Left cardiac atrium (tissue), 4 donors: Measurements from ENCODE around the gene BATF. TPM values are rescaled to one million over a fixed set of nuclear protein-coding genes. Genes with fewer than 3 reads are reported as not detected.

Source experiments
- ATAC-seq, 2 donors: fragments of 200-7000 bp; cut with Tn5 transposase; one replicate each; pipeline ENCODE4 v1.9.1; 2020; ENCODE audit warnings: mild to moderate bottlenecking in 2 of 2, moderate library complexity in 2 of 2
- DNase-seq: peaks from one replicate; pipeline ENCODE4 v3.0.0-alpha.2; 2020
- intact Hi-C, 2 donors: fragments of 100-400 bp; cut with DNase I; formaldehyde crosslinking; loops; one replicate each; pipeline versions ENCODE4 v1.14.1 to v1.15.1; 2022 to 2023
- total RNA-seq, 2 donors: library from RNA; stranded (reverse); fragmentation: NEBNext Ultra II Directional; extraction: Animal tissue kit (Norgen Biotek cat#: 25700); gene quantifications; one replicate each; pipeline ENCODE4 v1.2.1, GENCODE V29; 2021
- donor health status: DM: no; HTN: yes; CAD: no.
- donor health status: DM: no; HTN: yes; CAD: no; lungs with severe emphysema.
- donor health status: DM: yes; HTN: yes; CAD: no.
- donor health status: Dilated cardiomyopathy.

Gene BATF
- total RNA-seq, 2 donors from 2014 or later: 1.8 to 2.3 TPM

DNA sequence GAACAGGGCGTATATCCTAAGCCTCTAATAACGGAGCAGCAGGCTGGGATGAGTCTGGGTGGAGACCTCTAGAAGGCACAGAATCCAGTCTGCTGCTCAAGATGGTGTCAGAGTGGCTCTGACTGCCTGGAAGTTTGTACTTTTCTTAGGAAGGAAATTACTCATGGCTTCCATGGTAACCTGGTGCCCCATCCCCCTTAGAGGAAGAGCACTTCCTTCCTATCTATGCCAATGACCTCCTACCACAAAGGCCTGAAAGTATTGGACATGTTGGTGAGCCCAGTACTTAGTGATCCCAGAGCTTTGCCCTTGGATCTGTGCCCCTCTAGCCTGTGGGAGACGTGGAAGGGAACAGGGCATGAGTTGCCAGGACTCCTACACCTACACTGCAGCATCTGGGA lies 1.5 kb downstream of the BATF start:
- peak; percentile 50 to 55 for ATAC-seq
- DNase-seq: no peak
- intact Hi-C loops: no loop called here

DNA sequence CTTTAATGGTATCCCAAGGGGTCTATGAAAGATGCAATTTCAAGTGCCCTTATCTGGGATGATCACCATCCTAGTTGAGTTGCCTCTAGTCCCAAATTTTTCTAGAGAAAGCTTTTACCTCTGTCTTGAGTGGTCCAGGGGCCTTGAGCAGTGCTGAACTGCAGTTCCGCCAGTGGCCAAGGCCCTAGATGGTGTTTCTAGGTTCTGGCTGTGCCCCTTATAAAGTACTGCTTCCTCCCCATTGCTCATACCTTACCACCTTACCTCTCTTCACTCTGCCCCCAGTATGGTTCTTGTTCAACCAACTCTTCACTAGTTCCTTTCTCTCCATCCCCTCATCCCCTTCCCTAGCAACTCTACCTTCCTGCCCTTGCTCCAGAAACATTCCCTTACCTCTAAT lies 3.7 kb downstream of the BATF start:
- ATAC-seq: no peak
- no peak for DNase-seq
- intact Hi-C loops: no loop called here

- ATAC-seq (no peak), DNase-seq (no peak)
Observed at GRCh38 chr14:75527449-75528163, 5.3 kb downstream of the BATF start.

DNA sequence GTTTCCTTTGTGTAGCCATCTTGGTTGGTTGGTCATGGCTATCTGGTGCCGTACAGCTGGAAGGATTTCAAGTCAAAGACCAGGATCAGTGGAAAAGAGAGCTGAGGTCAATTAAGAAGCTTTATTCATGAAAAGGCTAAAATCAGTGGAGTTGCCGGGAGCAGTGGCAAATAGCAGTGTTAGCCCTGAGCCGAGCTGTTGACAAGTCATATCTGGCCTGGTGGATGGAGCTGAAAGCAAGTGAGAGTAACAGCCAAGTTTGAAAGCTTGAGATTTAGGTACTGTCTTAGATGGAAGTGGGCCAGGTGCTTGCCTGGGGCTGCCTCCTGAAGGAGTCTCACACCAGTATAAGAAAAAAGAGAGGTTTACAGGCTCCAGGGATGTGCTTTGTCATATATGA lies 9.0 kb downstream of the BATF start:
- peak in 1 of 2 donors; percentile 56 for ATAC-seq
- no peak for DNase-seq
- intact Hi-C loops: no loop called here

More at GRCh38 chr14:75527449-75528163, 5.3 kb downstream of the BATF start:
- intact Hi-C loops: no loop called here

DNA sequence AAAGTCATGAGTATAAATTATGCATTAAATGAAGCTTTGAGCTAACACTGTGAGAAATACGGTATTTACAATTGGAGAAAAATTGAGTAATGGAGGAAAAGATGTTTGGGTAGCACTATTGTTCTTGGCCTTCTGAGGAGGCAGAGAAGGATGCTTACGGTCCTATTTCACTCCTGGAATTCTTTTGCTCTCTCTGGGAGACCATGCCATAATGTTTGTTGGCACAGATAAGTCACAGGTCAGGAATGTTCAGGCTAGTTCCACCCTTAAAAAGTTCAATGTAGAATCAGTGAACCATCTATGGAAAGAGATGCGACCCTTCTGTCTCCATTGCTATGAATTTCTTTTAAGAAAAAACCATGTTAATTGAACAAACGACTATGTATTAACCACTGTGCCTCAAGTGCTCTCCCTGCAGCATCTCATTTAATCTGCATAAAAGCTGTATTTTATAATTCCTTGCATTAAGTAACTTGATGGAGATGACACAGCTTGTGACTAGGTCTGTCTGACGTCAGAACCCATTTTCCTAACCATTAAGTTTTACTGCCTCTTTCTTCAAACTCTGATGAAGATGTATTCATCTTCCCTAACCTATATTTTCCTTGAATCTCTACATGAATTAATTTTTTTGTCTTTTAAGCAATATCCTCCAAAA lies 9.5 kb downstream of the BATF start:
- DNase-seq (no peak), ATAC-seq (no peak)
- intact Hi-C loops: no loop called here

DNA sequence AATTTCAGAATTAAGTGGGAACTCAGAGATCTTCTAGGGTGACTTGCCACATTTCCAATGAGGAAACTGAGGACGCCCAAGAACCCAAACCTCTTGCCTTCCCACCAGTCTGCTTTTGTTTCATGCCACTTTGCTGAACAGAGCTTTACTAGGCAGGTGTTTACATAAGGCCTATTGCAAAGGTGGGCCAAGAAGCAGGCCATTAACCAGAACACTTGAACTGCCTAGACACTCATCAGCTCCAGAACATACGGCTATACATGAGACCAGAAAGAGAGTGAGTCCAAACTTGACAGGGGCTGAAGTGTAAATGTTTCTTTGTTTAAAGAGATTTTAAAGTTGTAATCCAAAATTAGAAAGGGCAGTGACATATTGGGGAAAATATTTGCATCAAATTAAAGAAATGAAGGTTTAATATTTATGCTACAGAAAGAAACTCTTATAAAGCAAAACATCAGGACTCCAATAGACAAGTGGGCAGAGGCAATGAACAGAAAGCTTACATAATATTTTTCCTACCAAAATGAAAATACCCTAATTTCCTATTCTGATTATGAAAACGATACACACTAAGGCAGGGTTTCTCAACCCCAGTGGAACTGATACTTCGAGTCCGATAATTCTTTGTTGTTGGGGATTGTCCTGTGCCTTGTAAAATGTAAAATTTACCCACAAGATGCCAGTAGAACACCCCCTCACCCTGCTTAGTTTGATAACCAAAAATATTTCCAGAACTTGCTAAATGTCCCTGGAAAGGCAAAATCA lies 11.7 kb downstream of the BATF start:
- intact Hi-C loops: no loop called here
- no peak for ATAC-seq
- no peak for DNase-seq

DNA sequence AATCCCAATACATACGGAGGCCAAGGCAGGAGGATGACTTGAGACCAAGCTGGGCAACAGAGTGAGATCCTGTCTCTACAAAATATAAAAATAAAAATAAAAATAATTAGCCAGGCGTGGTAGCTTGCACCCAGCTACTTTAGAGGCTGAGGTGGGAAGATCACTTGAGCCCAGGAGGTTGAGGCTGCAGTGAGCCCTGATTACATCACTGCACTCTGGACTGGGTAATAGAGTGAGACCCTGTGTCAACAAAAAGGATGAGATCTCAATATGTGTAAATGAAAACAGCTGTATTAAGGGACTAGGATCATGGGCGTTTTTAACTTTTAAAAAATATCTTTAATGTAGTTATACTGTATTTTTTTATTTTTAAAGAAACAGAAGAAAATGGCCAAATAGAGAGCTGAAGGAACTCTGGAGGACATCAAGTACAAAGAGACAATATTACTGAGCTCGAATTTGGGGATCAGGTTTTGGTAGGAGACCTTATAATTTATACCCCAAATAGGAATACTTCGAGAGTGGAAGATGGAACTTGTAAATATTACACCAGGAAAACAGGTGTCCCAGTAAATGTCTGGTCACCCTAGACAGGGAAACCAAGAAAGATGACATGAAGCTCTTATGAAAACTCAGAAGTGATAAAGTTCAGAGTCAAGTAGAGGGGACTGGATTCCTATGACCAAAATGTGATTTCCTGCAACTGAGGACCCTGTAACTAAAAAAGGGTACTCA lies 13.1 kb downstream of the BATF start:
- DNase-seq (no peak), ATAC-seq (no peak)
- intact Hi-C loops: no loop called here

GRCh38 chr14:75537071-75537470 lies 14.8 kb downstream of the BATF start:
- no peak for DNase-seq
- intact Hi-C loops: no loop called here

DNA sequence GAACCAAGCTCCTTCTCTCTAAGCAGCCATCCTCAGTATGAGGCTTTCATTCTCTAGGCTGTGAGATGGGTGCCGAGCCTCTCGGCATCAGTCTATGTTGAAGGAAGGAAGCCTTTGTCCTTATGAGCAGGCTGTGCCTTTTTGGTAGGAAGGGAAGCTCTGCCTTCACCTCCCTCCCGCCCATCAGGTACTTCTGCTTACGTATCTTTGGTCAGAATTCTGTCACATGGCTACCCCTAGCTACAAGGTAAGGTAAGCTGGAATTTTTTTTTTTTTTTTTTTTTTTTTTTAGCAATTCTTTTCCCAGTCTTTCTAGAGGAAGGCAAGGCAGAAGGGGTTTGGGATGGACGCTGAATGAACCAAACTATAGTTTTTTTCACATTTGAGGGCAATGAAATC lies 16.9 kb downstream of the BATF start:
- ATAC-seq: no peak
- DNase-seq: no peak
- intact Hi-C loops: no loop called here

More at GRCh38 chr14:75537071-75537470, 14.8 kb downstream of the BATF start:
- no peak for ATAC-seq

GRCh38 chr14:75539561-75540478 lies 17.6 kb downstream of the BATF start:
- intact Hi-C loops: no loop called here
- no peak for DNase-seq
- no peak for ATAC-seq

DNA sequence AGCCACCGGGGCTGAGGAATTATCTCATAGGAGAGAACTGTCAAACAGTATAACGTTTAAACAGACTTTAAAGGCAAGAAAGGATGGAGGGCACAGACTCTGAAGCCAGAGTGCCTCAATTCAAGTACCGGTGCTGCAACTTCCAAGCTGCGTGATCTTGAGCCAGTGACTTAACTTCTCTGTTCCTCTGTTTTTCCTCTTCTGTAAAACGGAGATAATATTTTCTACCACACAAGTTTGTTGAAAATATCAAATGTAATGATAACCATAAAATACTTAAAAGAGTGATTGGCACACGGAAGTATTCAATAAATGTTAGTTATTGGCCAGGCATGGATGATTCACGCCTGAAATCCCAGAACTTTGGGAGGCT lies 18.2 kb downstream of the BATF start:
- DNase-seq (no peak), ATAC-seq (no peak)
- intact Hi-C loops: no loop called here

- intact Hi-C loops: no loop called here
- DNase-seq (peak; percentile 78), ATAC-seq (peak; percentile 86 to 90)
Observed at GRCh38 chr14:75542588-75543091, 20.4 kb downstream of the BATF start.

- DNase-seq: no peak
- intact Hi-C loops: no loop called here
- ATAC-seq: no peak
Observed at GRCh38 chr14:75543253-75543652, 21.0 kb downstream of the BATF start.

- DNase-seq (no peak), ATAC-seq (no peak)
- intact Hi-C loops: no loop called here
Observed at GRCh38 chr14:75543786-75544185, 21.5 kb downstream of the BATF start.

DNA sequence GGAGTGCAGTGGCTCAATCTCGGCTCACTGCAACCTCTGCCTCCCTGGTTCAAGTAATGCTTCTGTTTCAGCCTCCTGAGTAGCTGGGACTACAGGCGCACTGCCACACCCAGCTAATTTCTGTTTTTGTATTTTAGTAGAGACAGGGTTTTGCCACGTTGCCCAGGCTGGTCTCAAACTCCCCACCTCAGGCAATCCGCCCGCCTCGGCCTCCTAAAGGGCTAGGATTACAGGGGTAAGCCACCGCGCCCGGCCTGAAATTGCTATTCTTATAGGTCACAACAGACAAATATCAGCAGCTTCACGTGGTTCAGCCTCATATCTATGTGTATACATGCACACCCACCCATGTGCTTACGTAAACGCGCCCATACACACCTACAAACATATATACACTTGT lies 23.6 kb downstream of the BATF start:
- ATAC-seq (no peak), DNase-seq (no peak)
- intact Hi-C loops: no loop called here

DNA sequence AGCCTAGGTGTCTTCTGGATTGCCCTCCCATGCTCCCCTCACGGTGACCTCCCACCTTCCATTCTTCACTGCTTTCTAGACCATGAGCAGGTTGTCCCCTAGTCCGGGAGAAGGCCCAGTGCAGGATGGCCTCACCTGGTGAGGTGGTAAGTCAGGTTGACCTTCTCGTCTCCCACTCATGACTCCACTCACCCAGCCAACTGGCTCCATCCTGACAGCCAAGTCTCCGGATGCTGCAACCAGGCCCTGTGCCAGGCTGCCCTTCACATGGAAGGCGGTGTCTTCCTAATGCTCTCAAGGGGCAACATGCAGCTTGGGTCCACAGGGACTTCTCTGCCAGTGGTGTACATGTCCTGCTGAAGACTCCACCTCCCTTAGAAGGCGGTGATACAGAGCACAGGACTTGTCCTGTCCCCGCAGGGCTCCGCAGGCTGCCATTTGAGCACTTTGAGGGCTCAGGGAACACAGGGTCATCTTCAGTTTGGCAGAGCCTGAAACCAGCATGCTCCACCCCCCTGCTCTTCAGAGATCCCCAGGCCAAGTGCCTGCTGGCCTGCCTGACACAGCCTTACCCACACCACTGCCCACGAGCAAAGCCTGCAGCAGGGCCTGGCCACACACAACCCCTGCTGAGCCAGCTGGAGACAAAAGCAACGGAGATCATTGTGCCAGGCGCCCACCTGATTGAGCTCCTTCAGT lies 25.4 kb downstream of the BATF start:
- intact Hi-C loops: no loop called here
- DNase-seq (no peak), ATAC-seq (peak; percentile 48 to 78)

GRCh38 chr14:75548544-75548943 lies 26.3 kb downstream of the BATF start:
- DNase-seq: no peak
- intact Hi-C loops: no loop called here
- ATAC-seq: peak in 1 of 2 donors; percentile 42

- ATAC-seq (no peak), DNase-seq (no peak)
- intact Hi-C loops: no loop called here
Observed at GRCh38 chr14:75549169-75549568, 26.9 kb downstream of the BATF start.
